Loucy (cell line): ENCODE measurements around the gene ELOVL7.

ENCODE experiments used
- H2AFZ ChIP-seq: fragments of 200-600 bp; sonication (generic); 2 replicates; pipeline ENCODE4 v1.6.0; 2016; ENCODE audit warnings: antibody characterized with exemption, mild to moderate bottlenecking, low read length, moderate library complexity
- H3F3A ChIP-seq: fragments of 200-600 bp; 2 replicates; pipeline ENCODE4 v1.6.0; 2016; ENCODE audit warnings: antibody characterized with exemption, low read depth, mild to moderate bottlenecking
- H3K27me3 ChIP-seq: fragments of 200-600 bp; sonication (generic); 2 replicates; pipeline ENCODE4 v1.6.1; 2014; ENCODE audit warnings: low read length, mild to moderate bottlenecking; ENCODE audit not compliant: insufficient read depth, poor library complexity, severe bottlenecking
- H3K36me3 ChIP-seq: fragments of 200-600 bp; sonication (generic); 2 replicates; pipeline ENCODE4 v1.6.1; 2016; ENCODE audit warnings: low read length; ENCODE audit not compliant: insufficient read depth
- H3K4me1 ChIP-seq: fragments of 200-600 bp; sonication (generic); 2 replicates; pipeline ENCODE4 v1.5.1; 2014; ENCODE audit warnings: low read length, mild to moderate bottlenecking; ENCODE audit not compliant: insufficient read depth, poor library complexity, severe bottlenecking
- H3K4me2 ChIP-seq: fragments of 200-600 bp; sonication (generic); 2 replicates; pipeline ENCODE4 v1.6.0; 2014; ENCODE audit warnings: antibody characterized with exemption, low read length, low read depth, mild to moderate bottlenecking; ENCODE audit not compliant: poor library complexity, severe bottlenecking
- H3K4me3 ChIP-seq: fragments of 200-600 bp; sonication (generic); 2 replicates; pipeline ENCODE4 v1.5.1; 2014; ENCODE audit warnings: low read length, mild to moderate bottlenecking, mixed read lengths; ENCODE audit not compliant: poor library complexity, severe bottlenecking
- H3K79me2 ChIP-seq: fragments of 200-600 bp; sonication (generic); 2 replicates; pipeline ENCODE4 v1.6.1; 2014; ENCODE audit warnings: low read length; ENCODE audit not compliant: insufficient read depth
- H3K9ac ChIP-seq: fragments of 200-600 bp; sonication (generic); 2 replicates; pipeline ENCODE4 v1.6.0; 2014; ENCODE audit warnings: mild to moderate bottlenecking, low read depth, low read length, moderate library complexity; ENCODE audit not compliant: poor library complexity, severe bottlenecking
- H3K9me2 ChIP-seq: fragments of 200-600 bp; sonication (generic); replicated peaks from 2 replicates; pipeline ENCODE4 v1.6.1; 2016; ENCODE audit warnings: low read depth, low read length, mixed read lengths
- H3K9me3 ChIP-seq: fragments of 200-600 bp; sonication (generic); 2 replicates; pipeline ENCODE4 v1.6.1; 2014; ENCODE audit warnings: mild to moderate bottlenecking, antibody characterized with exemption, low read length, low read depth; ENCODE audit not compliant: insufficient read depth
- H4K20me1 ChIP-seq: fragments of 200-600 bp; sonication (generic); 2 replicates; pipeline ENCODE4 v1.6.0; 2014; ENCODE audit warnings: antibody characterized with exemption, low read length, mild to moderate bottlenecking; ENCODE audit not compliant: insufficient read depth, poor library complexity, severe bottlenecking
- EZH2phosphoT487 ChIP-seq: fragments of 200-600 bp; IDR thresholded peaks from 2 replicates; pipeline ENCODE4 v1.6.1; 2018; ENCODE audit warnings: antibody characterized with exemption, mild to moderate bottlenecking, moderate library complexity, borderline replicate concordance
- TF ChIP-seq, protein P1 (sequence below): fragments of 200-600 bp; sonication (generic); conservative IDR thresholded peaks from 2 replicates; pipeline ENCODE4 v1.5.1; 2014; ENCODE audit warnings: mild to moderate bottlenecking, antibody characterized with exemption, low read length

ELOVL7 gene

GRCh38 chr5:60792438-60792837 lies 51.6 kb downstream of the ELOVL7 start:
- Histone ChIP-seq H2AFZ (no peak overlapping the region), H4K20me1 (no peaks in the 10 kb centered on the region), H3K9ac (no peak overlapping the region), H3K27me3 (no peaks in the 10 kb centered on the region), H3K4me1 (no peaks in the 10 kb centered on the region), H3K9me3 (no peaks in the 10 kb centered on the region), H3K9me2 (no peaks in the 10 kb centered on the region), H3K36me3 (no peaks in the 10 kb centered on the region), H3F3A (no peaks in the 10 kb centered on the region), H3K79me2 (no peaks in the 10 kb centered on the region), H3K4me2 (no peak overlapping the region), H3K4me3 (no peak overlapping the region)
- TF ChIP-seq EZH2phosphoT487: no peak
- TF ChIP-seq, protein P1, sequence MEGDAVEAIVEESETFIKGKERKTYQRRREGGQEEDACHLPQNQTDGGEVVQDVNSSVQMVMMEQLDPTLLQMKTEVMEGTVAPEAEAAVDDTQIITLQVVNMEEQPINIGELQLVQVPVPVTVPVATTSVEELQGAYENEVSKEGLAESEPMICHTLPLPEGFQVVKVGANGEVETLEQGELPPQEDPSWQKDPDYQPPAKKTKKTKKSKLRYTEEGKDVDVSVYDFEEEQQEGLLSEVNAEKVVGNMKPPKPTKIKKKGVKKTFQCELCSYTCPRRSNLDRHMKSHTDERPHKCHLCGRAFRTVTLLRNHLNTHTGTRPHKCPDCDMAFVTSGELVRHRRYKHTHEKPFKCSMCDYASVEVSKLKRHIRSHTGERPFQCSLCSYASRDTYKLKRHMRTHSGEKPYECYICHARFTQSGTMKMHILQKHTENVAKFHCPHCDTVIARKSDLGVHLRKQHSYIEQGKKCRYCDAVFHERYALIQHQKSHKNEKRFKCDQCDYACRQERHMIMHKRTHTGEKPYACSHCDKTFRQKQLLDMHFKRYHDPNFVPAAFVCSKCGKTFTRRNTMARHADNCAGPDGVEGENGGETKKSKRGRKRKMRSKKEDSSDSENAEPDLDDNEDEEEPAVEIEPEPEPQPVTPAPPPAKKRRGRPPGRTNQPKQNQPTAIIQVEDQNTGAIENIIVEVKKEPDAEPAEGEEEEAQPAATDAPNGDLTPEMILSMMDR: no peak

GRCh38 chr5:60789551-60789950 lies 54.5 kb downstream of the ELOVL7 start:
- Histone ChIP-seq H4K20me1 (no peaks in the 10 kb centered on the region), H3K9me2 (no peaks in the 10 kb centered on the region), H3K9me3 (no peaks in the 10 kb centered on the region), H2AFZ (no peak overlapping the region), H3K9ac (no peak overlapping the region), H3K4me3 (no peak overlapping the region), H3K36me3 (no peaks in the 10 kb centered on the region), H3K79me2 (no peaks in the 10 kb centered on the region), H3K27me3 (no peaks in the 10 kb centered on the region), H3K4me2 (no peak overlapping the region), H3F3A (no peaks in the 10 kb centered on the region), H3K4me1 (no peaks in the 10 kb centered on the region)
- TF ChIP-seq EZH2phosphoT487: no peak
- TF ChIP-seq, protein P1: no peak

- Histone ChIP-seq H3K36me3 (no peaks in the 10 kb centered on the region), H3K9ac (no peak overlapping the region), H2AFZ (no peak overlapping the region), H3F3A (no peaks in the 10 kb centered on the region), H3K4me1 (no peaks in the 10 kb centered on the region), H3K4me3 (no peak overlapping the region), H3K4me2 (no peak overlapping the region), H3K9me3 (no peaks in the 10 kb centered on the region), H4K20me1 (no peaks in the 10 kb centered on the region), H3K9me2 (no peaks in the 10 kb centered on the region), H3K79me2 (no peaks in the 10 kb centered on the region), H3K27me3 (no peaks in the 10 kb centered on the region)
- TF ChIP-seq, protein P1: no peak
- TF ChIP-seq EZH2phosphoT487: no peak
These were observed 55.1 kb downstream of the ELOVL7 start for GRCh38 chr5:60788863-60789513.
